Stomach (tissue), 9 donors: ENCODE results near the gene STXBP5. TPM values are rescaled to one million over a fixed set of nuclear protein-coding genes. Genes with fewer than 3 reads are reported as not detected.

Experiments used
- DNase-seq, 2 donors: peaks; one replicate each; pipeline versions ENCODE4 v3.0.0 to v3.0.0-alpha.2; 2013 to 2019
- H3K27ac ChIP-seq, 5 donors: fragments of 200-600 bp in 4 of 5; sonication (generic) in 4 of 5; one replicate each; pipeline ENCODE4 v1.5.1; 2013 to 2019; ENCODE audit warnings: mild to moderate bottlenecking in 1 of 5, moderate library complexity in 1 of 5
- H3K27me3 ChIP-seq, 3 donors: fragments of 200-600 bp; sonication (generic); one replicate each; pipeline ENCODE4 v1.5.1; 2017 to 2019; ENCODE audit warnings: mixed run types in 1 of 3
- H3K36me3 ChIP-seq, 4 donors: fragments of 200-600 bp; sonication (generic); 1 replicate in 3 of 4; 2 replicates in 1 of 4; pipeline ENCODE4 v1.5.1; 2016 to 2019
- H3K4me1 ChIP-seq, 4 donors: fragments of 200-600 bp; sonication (generic); one replicate each; pipeline ENCODE4 v1.5.1; 2016 to 2019
- H3K4me3 ChIP-seq, 4 donors: fragments of 200-600 bp; sonication (generic) in 3 of 4; one replicate each; pipeline ENCODE4 v1.5.1; 2016 to 2019; ENCODE audit warnings: mild to moderate bottlenecking in 1 of 4
- H3K9me3 ChIP-seq, 4 donors: fragments of 200-600 bp; sonication (generic); one replicate each; pipeline ENCODE4 v1.5.1; 2016 to 2019
- CTCF ChIP-seq, 7 experiments: fragments of 450-650 bp in 4 of 7; fragments of 200-600 bp in 3 of 7; sonication (generic) in 3 of 7; IDR thresholded peaks; one replicate each; pipeline ENCODE4 v1.5.1; 2016 to 2019; ENCODE audit warnings: antibody characterized with exemption in 7 of 7, control low read depth in 2 of 7, mild to moderate bottlenecking in 1 of 7
- EP300 ChIP-seq: sonication (generic); formaldehyde crosslinking; IDR thresholded peaks from one replicate; pipeline ENCODE4 v1.6.1; 2017; ENCODE audit warnings: antibody characterized with exemption
- POLR2A ChIP-seq, 4 donors: fragments of 450-650 bp; IDR thresholded peaks; one replicate each; pipeline ENCODE4 v1.6.1; 2016; ENCODE audit warnings: antibody characterized with exemption in 4 of 4, control low read depth in 2 of 4, mild to moderate bottlenecking in 1 of 4, moderate library complexity in 1 of 4
- POLR2AphosphoS5 ChIP-seq, 3 donors: sonication (generic); formaldehyde crosslinking; IDR thresholded peaks; one replicate each; pipeline ENCODE4 v1.6.1; 2016; ENCODE audit warnings: antibody characterized with exemption in 3 of 3
- WGBS, 5 donors: extraction: QIAGEN DNeasy Blood & Tissue Kit in 3 of 5; methylation state at CpG; one replicate each; pipeline versions ENCODE4 v1.1.5 to v1.1.7; 2013 to 2018; 5-methylcytosine and 5-hydroxymethylcytosine counted together
- intact Hi-C: fragments of 100-400 bp; cut with DNase I; formaldehyde crosslinking; loops from one replicate; pipeline ENCODE4 v1.15.1; 2023; ENCODE audit warnings: low total_unique reads
- polyA plus RNA-seq, 3 donors: library from polyadenylated mRNA; stranded (reverse); fragments of 200-250 nt; gene quantifications; one replicate each; pipeline ENCODE4 v1.2.3, GENCODE V29; 2013
- total RNA-seq, 5 donors: library from RNA; depleted of rRNA; stranded (reverse); fragments of >200 nt; gene quantifications; one replicate each; pipeline versions ENCODE4 v1.1.0 to v1.2.3, GENCODE V29; 2014 to 2016
- donor health status: healthy with polysubstance abuse.
- donor health status: Bipolar disorder and iron deficiency.
- donor health status: healthy.

The STXBP5 gene
- total and polyA plus RNA-seq, 8 donors: 5.9 to 56.2 (median 15.8) TPM

GRCh38 chr6:147195987-147196386 lies 8.2 kb upstream of the STXBP5 start:
- 89 to 98% (median 90%) methylated on average over 3 of the region's 3 CpGs for WGBS, 5 donors
- no peak for TF ChIP-seq CTCF (IDR thresholded peaks at IDR 0.05)
- H3K27me3 ChIP-seq: no peaks in the 10 kb centered on the region
- no peaks in the 10 kb centered on the region for H3K4me1 ChIP-seq
- no peaks in the 10 kb centered on the region for H3K9me3 ChIP-seq
- no peak overlapping the region for H3K27ac ChIP-seq
- DNase-seq: no peak
- intact Hi-C loops: no loop called here
- H3K36me3 ChIP-seq: no peaks in the 10 kb centered on the region
- no peak overlapping the region for H3K4me3 ChIP-seq

GRCh38 chr6:147200711-147201110 lies 3.5 kb upstream of the STXBP5 start:
- Histone ChIP-seq H3K36me3 (no peaks in the 10 kb centered on the region), H3K9me3 (no peaks in the 10 kb centered on the region), H3K27ac (no peak overlapping the region), H3K4me1 (peaks cover 0 to 15% (median 10%) of the 10 kb centered on the region in 4 donors), H3K4me3 (no peak overlapping the region), H3K27me3 (no peaks in the 10 kb centered on the region)
- intact Hi-C loops: no loop called here
- WGBS, 5 donors: 81 to 96% (median 90%) methylated on average over 1 of the region's 1 CpG
- no peak for TF ChIP-seq CTCF (IDR thresholded peaks at IDR 0.05)
- TF ChIP-seq EP300: no peak
- TF ChIP-seq POLR2AphosphoS5 (IDR thresholded peaks at IDR 0.05): no peak
- no peak for TF ChIP-seq POLR2A (IDR thresholded peaks at IDR 0.05)
- DNase-seq: no peak

GRCh38 chr6:147201885-147202515 lies 2.2 kb upstream of the STXBP5 start:
- H3K4me3 ChIP-seq: peak overlapping the region; percentile 78 to 85 (median 83)
- no peaks in the 10 kb centered on the region for H3K36me3 ChIP-seq
- peak overlapping the region in 4 of 5 donors; percentile 95 to 98 (median 97) for H3K27ac ChIP-seq
- H3K4me1 ChIP-seq: peaks cover 0 to 28% (median 17%) of the 10 kb centered on the region in 4 donors
- H3K9me3 ChIP-seq: no peaks in the 10 kb centered on the region
- WGBS, 5 donors: 4 to 12% (median 9%) methylated on average over 16 of the region's 16 CpGs
- no peaks in the 10 kb centered on the region for H3K27me3 ChIP-seq
- intact Hi-C loops: no loop called here
- DNase-seq: peak in 1 of 2 donors; percentile 55
- TF ChIP-seq CTCF (IDR thresholded peaks at IDR 0.05): no peak
- TF ChIP-seq POLR2AphosphoS5 (IDR thresholded peaks at IDR 0.05): no peak
- no peak for TF ChIP-seq POLR2A (IDR thresholded peaks at IDR 0.05)
- no peak for TF ChIP-seq EP300

- no peaks in the 10 kb centered on the region for H3K36me3 ChIP-seq
- H3K4me1 ChIP-seq: peaks cover 0 to 35% (median 21%) of the 10 kb centered on the region in 4 donors
- intact Hi-C loops: no loop called here
- DNase-seq: peak; percentile 83 to 98
- H3K4me3 ChIP-seq: peak overlapping the region; percentile 78 to 85 (median 83)
- no peaks in the 10 kb centered on the region for H3K27me3 ChIP-seq
- peak overlapping the region; percentile 95 to 98 (median 97) for H3K27ac ChIP-seq
- no peaks in the 10 kb centered on the region for H3K9me3 ChIP-seq
- TF ChIP-seq POLR2A (IDR thresholded peaks at IDR 0.05) (peak in 2 of 4 donors; percentile 66 to 69), EP300 (no peak), POLR2AphosphoS5 (IDR thresholded peaks at IDR 0.05) (peak; percentile 66 to 78 (median 74))
- WGBS, 5 donors: 0 to 1% (median 0%) methylated on average over 38 to 40 of the region's 40 CpGs
Measured at GRCh38 chr6:147202516-147203310, 1.5 kb upstream of the STXBP5 start.
